Neural cell (in vitro differentiated cells): ENCODE data around the gene SUMO2.

Experiments
- EP300 ChIP-seq: fragments of 450-650 bp; conservative IDR thresholded peaks from 2 replicates; pipeline ENCODE4 v1.6.1; 2014; ENCODE audit warnings: antibody characterized with exemption, mild to moderate bottlenecking, moderate library complexity; ENCODE audit not compliant: poor library complexity, severe bottlenecking
- EZH2 ChIP-seq: fragments of 200-600, 300-800 bp; shearing (Covaris generic), sonication (generic); IDR thresholded peaks from 2 replicates; pipeline ENCODE4 v1.6.1; 2014; ENCODE audit warnings: antibody characterized with exemption, low read length, borderline replicate concordance, mild to moderate bottlenecking; ENCODE audit not compliant: insufficient read depth, poor library complexity, severe bottlenecking
- RAD21 ChIP-seq: fragments of 450-650 bp; conservative IDR thresholded peaks from 2 replicates; pipeline ENCODE4 v1.6.1; 2014; ENCODE audit warnings: antibody characterized with exemption, mild to moderate bottlenecking, moderate library complexity
- TF ChIP-seq, protein P1 (sequence below): fragments of 450-650 bp; IDR thresholded peaks from 2 replicates; pipeline ENCODE4 v1.5.1; 2014; ENCODE audit warnings: antibody characterized with exemption, mild to moderate bottlenecking, moderate library complexity; ENCODE audit not compliant: poor library complexity, severe bottlenecking

- TF ChIP-seq EP300 (no peak), EZH2 (no peak), RAD21 (no peak)
- TF ChIP-seq, protein P1, sequence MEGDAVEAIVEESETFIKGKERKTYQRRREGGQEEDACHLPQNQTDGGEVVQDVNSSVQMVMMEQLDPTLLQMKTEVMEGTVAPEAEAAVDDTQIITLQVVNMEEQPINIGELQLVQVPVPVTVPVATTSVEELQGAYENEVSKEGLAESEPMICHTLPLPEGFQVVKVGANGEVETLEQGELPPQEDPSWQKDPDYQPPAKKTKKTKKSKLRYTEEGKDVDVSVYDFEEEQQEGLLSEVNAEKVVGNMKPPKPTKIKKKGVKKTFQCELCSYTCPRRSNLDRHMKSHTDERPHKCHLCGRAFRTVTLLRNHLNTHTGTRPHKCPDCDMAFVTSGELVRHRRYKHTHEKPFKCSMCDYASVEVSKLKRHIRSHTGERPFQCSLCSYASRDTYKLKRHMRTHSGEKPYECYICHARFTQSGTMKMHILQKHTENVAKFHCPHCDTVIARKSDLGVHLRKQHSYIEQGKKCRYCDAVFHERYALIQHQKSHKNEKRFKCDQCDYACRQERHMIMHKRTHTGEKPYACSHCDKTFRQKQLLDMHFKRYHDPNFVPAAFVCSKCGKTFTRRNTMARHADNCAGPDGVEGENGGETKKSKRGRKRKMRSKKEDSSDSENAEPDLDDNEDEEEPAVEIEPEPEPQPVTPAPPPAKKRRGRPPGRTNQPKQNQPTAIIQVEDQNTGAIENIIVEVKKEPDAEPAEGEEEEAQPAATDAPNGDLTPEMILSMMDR = no peak
Measured at GRCh38 chr17:75147878-75148546, 34.7 kb downstream of the SUMO2 start.
